H1 (cell line): ENCODE data around the gene PRSS22. TPM values are rescaled to one million over a fixed set of nuclear protein-coding genes. Genes with fewer than 3 reads are reported as not detected.
A peak's percentile ranks its signal among the peaks of the same experiment; 100 is the strongest.

Experiments used
- CTCF ChIA-PET: fragments of 300-600 bp; sonication (Branson Sonifier 250); formaldehyde crosslinking; loops from one replicate; lab custom pipeline; 2021; ENCODE audit not compliant: partially characterized antibody; lab: Charles Lee
- POLR2A ChIA-PET: fragments of 300-600 bp; sonication (Branson Sonifier 250); formaldehyde crosslinking; loops from one replicate; lab custom pipeline; 2021; ENCODE audit warnings: inconsistent platforms; ENCODE audit not compliant: partially characterized antibody; lab: Charles Lee
- DNase-seq, 2 experiments: peaks; one replicate each; pipeline versions ENCODE4 v3.0.0 to v3.0.0-alpha.2; 2010 to 2022; ENCODE audit warnings: low spot score in 2 of 2, low read depth in 1 of 2, mixed read lengths in 1 of 2
- FAIRE-seq: peaks from 2 replicates; lab custom pipeline; 2011; peaks lifted over from hg19 to GRCh38; lab: Jason Lieb, UNC
- H2AFZ ChIP-seq: 2 replicates; pipeline ENCODE4 v1.8.1; 2012; ENCODE audit warnings: low read length, inconsistent platforms
- H2AK5ac ChIP-seq: 2 replicates; pipeline ENCODE4 v1.6.1; 2013; ENCODE audit warnings: low read depth, low read length
- H2BK120ac ChIP-seq: replicated peaks from 2 replicates; pipeline ENCODE3; 2013; ENCODE audit warnings: low read depth, low read length, inconsistent platforms
- H2BK12ac ChIP-seq: 2 replicates; pipeline ENCODE4 v1.6.1; 2013; ENCODE audit warnings: low read depth, low read length
- H2BK15ac ChIP-seq: 2 replicates; pipeline ENCODE4 v1.6.1; 2013; ENCODE audit warnings: low read length
- H2BK20ac ChIP-seq: 2 replicates; pipeline ENCODE4 v1.6.1; 2013; ENCODE audit warnings: low read length
- H2BK5ac ChIP-seq: 2 replicates; pipeline ENCODE4 v1.6.1; 2013; ENCODE audit warnings: low read depth, low read length
- H3K14ac ChIP-seq: 2 replicates; pipeline ENCODE4 v1.6.1; 2013; ENCODE audit warnings: inconsistent platforms; ENCODE audit not compliant: insufficient read length
- H3K18ac ChIP-seq: 2 replicates; pipeline ENCODE4 v1.6.1; 2013; ENCODE audit warnings: low read length; ENCODE audit errors: extremely low read depth
- H3K23ac ChIP-seq: 2 replicates; pipeline ENCODE4 v1.6.1; 2013; ENCODE audit warnings: inconsistent platforms; ENCODE audit not compliant: insufficient read length
- H3K23me2 ChIP-seq: 2 replicates; pipeline ENCODE4 v1.6.1; 2013; ENCODE audit warnings: low read depth, low read length
- H3K27ac ChIP-seq: 2 replicates; pipeline ENCODE4 v1.6.1; 2011; ENCODE audit warnings: low read depth, low read length, inconsistent platforms
- H3K27me3 ChIP-seq, 4 experiments: replicated peaks in 1 of 4; 1 replicate in 1 of 4; 2 replicates in 3 of 4; pipeline versions ENCODE4 v1.6.1 to v1.8.1; 2011 to 2013; ENCODE audit warnings: low read length in 3 of 4, mild to moderate bottlenecking in 3 of 4, inconsistent platforms in 2 of 4, mixed read lengths in 2 of 4, moderate library complexity in 1 of 4; ENCODE audit not compliant: control insufficient read depth in 3 of 4, insufficient read depth in 3 of 4; ENCODE audit errors: extremely low read depth in 1 of 4
- H3K36me3 ChIP-seq, 4 experiments: 2 replicates each; pipeline versions ENCODE4 v1.6.1 to v1.8.1; 2011 to 2013; ENCODE audit warnings: mild to moderate bottlenecking in 4 of 4, low read length in 3 of 4, moderate library complexity in 2 of 4, control low read depth in 1 of 4, inconsistent platforms in 1 of 4; ENCODE audit not compliant: insufficient read depth in 4 of 4, control insufficient read depth in 2 of 4
- H3K4ac ChIP-seq: replicated peaks from 2 replicates; pipeline ENCODE3; 2013; ENCODE audit warnings: low read length, low read depth, mixed read lengths, inconsistent platforms; ENCODE audit not compliant: insufficient read length
- H3K4me1 ChIP-seq, 4 experiments: replicated peaks in 1 of 4; 1 replicate in 1 of 4; 2 replicates in 3 of 4; pipeline versions ENCODE4 v1.6.1 to v1.8.1; 2011 to 2013; ENCODE audit warnings: low read length in 3 of 4, inconsistent platforms in 2 of 4, mixed read lengths in 1 of 4; ENCODE audit not compliant: insufficient read depth in 4 of 4, control insufficient read depth in 3 of 4
- H3K4me2 ChIP-seq, 2 experiments: 2 replicates each; pipeline versions ENCODE4 v1.6.1 to v1.8.1; 2011 to 2013; ENCODE audit warnings: low read depth in 2 of 2, low read length in 2 of 2, control low read depth in 1 of 2, inconsistent platforms in 1 of 2, mild to moderate bottlenecking in 1 of 2; ENCODE audit not compliant: insufficient read depth in 1 of 2
- H3K4me3 ChIP-seq, 4 experiments: fragments of 200-600, 300-600 bp in 1 of 4; sonication (generic), shearing (Covaris generic), sonication (Bioruptor Twin) in 1 of 4; 2 replicates each; pipeline versions ENCODE4 v1.5.1 to v1.8.1; 2011 to 2016; ENCODE audit warnings: low read length in 4 of 4, low read depth in 3 of 4, control low read depth in 2 of 4, inconsistent platforms in 2 of 4, mild to moderate bottlenecking in 2 of 4, mixed read lengths in 1 of 4, moderate library complexity in 1 of 4; ENCODE audit not compliant: insufficient read depth in 2 of 4; ENCODE audit errors: extremely low read depth in 1 of 4
- H3K56ac ChIP-seq: replicated peaks from 2 replicates; pipeline ENCODE3; 2013; ENCODE audit warnings: low read depth, mild to moderate bottlenecking, mixed read lengths, low read length, inconsistent platforms; ENCODE audit not compliant: insufficient read length
- H3K79me1 ChIP-seq: 2 replicates; pipeline ENCODE4 v1.6.1; 2013; ENCODE audit warnings: low read depth, low read length, control low read depth
- H3K79me2 ChIP-seq, 2 experiments: 2 replicates each; pipeline versions ENCODE4 v1.6.1 to v1.8.1; 2012 to 2013; ENCODE audit warnings: low read length in 2 of 2, mild to moderate bottlenecking in 2 of 2, inconsistent platforms in 1 of 2; ENCODE audit not compliant: insufficient read depth in 2 of 2, control insufficient read depth in 1 of 2
- H3K9ac ChIP-seq, 4 experiments: replicated peaks in 1 of 4; 1 replicate in 1 of 4; 2 replicates in 3 of 4; pipeline versions ENCODE4 v1.6.1 to v1.8.1; 2011 to 2013; ENCODE audit warnings: low read depth in 3 of 4, low read length in 3 of 4, control low read depth in 2 of 4, mild to moderate bottlenecking in 2 of 4, moderate library complexity in 2 of 4, inconsistent platforms in 1 of 4; ENCODE audit errors: extremely low read depth in 1 of 4
- H3K9me3 ChIP-seq, 2 experiments: 2 replicates each; pipeline versions ENCODE4 v1.6.1 to v1.8.1; 2012 to 2013; ENCODE audit warnings: mild to moderate bottlenecking in 2 of 2, moderate library complexity in 2 of 2, control low read depth in 1 of 2, inconsistent platforms in 1 of 2, low read depth in 1 of 2, low read length in 1 of 2, mixed read lengths in 1 of 2; ENCODE audit not compliant: insufficient read depth in 2 of 2
- H4K20me1 ChIP-seq, 2 experiments: replicated peaks in 1 of 2; 2 replicates each; pipeline versions ENCODE3 to v1.8.1; 2011 to 2013; ENCODE audit warnings: inconsistent platforms in 2 of 2, low read length in 2 of 2, mild to moderate bottlenecking in 1 of 2; ENCODE audit not compliant: insufficient read depth in 2 of 2, control insufficient read depth in 1 of 2
- H4K5ac ChIP-seq: 2 replicates; pipeline ENCODE4 v1.6.1; 2013; ENCODE audit warnings: low read length, low read depth, mixed read lengths, inconsistent platforms; ENCODE audit not compliant: insufficient read length
- H4K8ac ChIP-seq: 2 replicates; pipeline ENCODE4 v1.8.0; 2013; ENCODE audit warnings: mild to moderate bottlenecking, moderate library complexity, low read length, inconsistent platforms; ENCODE audit not compliant: insufficient read depth; ENCODE audit errors: extremely low read depth
- H4K91ac ChIP-seq: replicated peaks from 2 replicates; pipeline ENCODE3; 2013; ENCODE audit warnings: low read length, mixed read lengths, inconsistent platforms; ENCODE audit not compliant: insufficient read length
- BACH1 ChIP-seq: IDR thresholded peaks from 2 replicates; pipeline ENCODE4 v1.6.1; 2012; ENCODE audit warnings: low read length, improper control_type of control experiment
- CREB1 ChIP-seq: IDR thresholded peaks from 2 replicates; pipeline ENCODE4 v1.6.1; 2012; ENCODE audit warnings: inconsistent platforms
- EP300 ChIP-seq, 2 experiments: IDR thresholded peaks; 1 replicate in 1 of 2; 2 replicates in 1 of 2; pipeline ENCODE4 v1.6.1; 2011 to 2012; ENCODE audit warnings: low read depth in 2 of 2, low read length in 2 of 2, mild to moderate bottlenecking in 2 of 2, borderline replicate concordance in 1 of 2, inconsistent platforms in 1 of 2, moderate library complexity in 1 of 2
- FOSL1 ChIP-seq: IDR thresholded peaks from 2 replicates; pipeline ENCODE4 v1.6.1; 2011; ENCODE audit warnings: mild to moderate bottlenecking, low read depth, low read length, moderate library complexity; ENCODE audit not compliant: insufficient read depth
- JUN ChIP-seq: IDR thresholded peaks from 2 replicates; pipeline ENCODE4 v1.6.1; 2011; ENCODE audit warnings: low read depth, mild to moderate bottlenecking, improper control_type of control experiment, low read length
- NRF1 ChIP-seq: IDR thresholded peaks from 2 replicates; pipeline ENCODE4 v1.6.1; 2011; ENCODE audit warnings: mild to moderate bottlenecking, low read depth, low read length, improper control_type of control experiment
- PHF8 ChIP-seq: fragments of 200-600 bp; sonication (generic); conservative IDR thresholded peaks from 2 replicates; pipeline ENCODE4 v1.7.1; 2012; ENCODE audit warnings: low read depth, mild to moderate bottlenecking, inconsistent platforms, low read length, moderate library complexity
- RAD21 ChIP-seq, 2 experiments: IDR thresholded peaks in 1 of 2; conservative IDR thresholded peaks in 1 of 2; 2 replicates each; pipeline ENCODE4 v1.6.1; 2011; ENCODE audit warnings: low read depth in 2 of 2, low read length in 2 of 2, improper control_type of control experiment in 1 of 2, inconsistent platforms in 1 of 2, mild to moderate bottlenecking in 1 of 2, moderate library complexity in 1 of 2
- RBBP5 ChIP-seq: IDR thresholded peaks from 2 replicates; pipeline ENCODE4 v1.7.1; 2012; ENCODE audit warnings: low read depth, mild to moderate bottlenecking, inconsistent platforms, low read length, moderate library complexity, borderline replicate concordance
- RXRA ChIP-seq: IDR thresholded peaks from 2 replicates; pipeline ENCODE4 v1.6.1; 2011; ENCODE audit warnings: low read depth, mild to moderate bottlenecking, low read length, moderate library complexity; ENCODE audit not compliant: insufficient read depth
- SP1 ChIP-seq: IDR thresholded peaks from 2 replicates; pipeline ENCODE4 v1.6.1; 2011; ENCODE audit warnings: low read depth, low read length
- SP2 ChIP-seq: IDR thresholded peaks from 2 replicates; pipeline ENCODE4 v1.6.1; 2012; ENCODE audit warnings: mild to moderate bottlenecking, low read length, inconsistent platforms
- TAF1 ChIP-seq: IDR thresholded peaks from 2 replicates; pipeline ENCODE4 v1.6.1; 2011; ENCODE audit warnings: mild to moderate bottlenecking, low read depth, low read length
- TAF7 ChIP-seq: optimal IDR thresholded peaks from 2 replicates; pipeline ENCODE3; 2011; ENCODE audit warnings: low read depth, mild to moderate bottlenecking, inconsistent platforms, low read length, moderate library complexity, borderline replicate concordance
- TEAD4 ChIP-seq: IDR thresholded peaks from 2 replicates; pipeline ENCODE4 v1.6.1; 2012; ENCODE audit warnings: low read depth, low read length, inconsistent platforms, mixed read lengths
- WGBS, 2 experiments: shearing (Covaris generic) in 1 of 2; methylation state at CpG; one replicate each; pipeline versions ENCODE4 v1.1.6 to v1.1.7; 2013 to 2015; ENCODE audit warnings: low lambda C conversion rate in 2 of 2, mixed read lengths in 2 of 2, inconsistent platforms in 1 of 2, low coverage in 1 of 2, missing lambda C conversion rate in 1 of 2; ENCODE audit not compliant: insufficient replicate concordance in 2 of 2, insufficient coverage in 1 of 2, insufficient read length in 1 of 2; ENCODE audit errors: extremely low coverage in 1 of 2, missing lambda C conversion rate in 1 of 2; 5-methylcytosine and 5-hydroxymethylcytosine counted together
- polyA plus RNA-seq, 7 experiments: library from polyadenylated mRNA; depleted of rRNA in 3 of 7; stranded (reverse) in 5 of 7; unstranded in 2 of 7; fragments of >200 nt in 5 of 7; fragments of 200-250 nt in 2 of 7; gene quantifications; 1 replicate in 5 of 7; 2 replicates in 1 of 7; 4 replicates in 1 of 7; pipeline versions ENCODE4 v1.2.1 to v1.2.3, GENCODE V29; 2011 to 2013; ENCODE audit warnings: missing spikeins in 2 of 7, mixed read lengths in 2 of 7
- total RNA-seq: library from RNA; stranded (reverse); fragmentation: NEBNext Ultra II Directional; extraction: Animal tissue kit (Norgen Biotek cat#: 25700); gene quantifications from 2 replicates; pipeline ENCODE4 v1.2.1, GENCODE V29; 2021

Gene PRSS22
- total and polyA plus RNA-seq, 2 of the 8 experiments (the other 6 are each of a cell fraction or from before 2014, with no cell fraction given) = 4.0 to 4.4 TPM

DNA sequence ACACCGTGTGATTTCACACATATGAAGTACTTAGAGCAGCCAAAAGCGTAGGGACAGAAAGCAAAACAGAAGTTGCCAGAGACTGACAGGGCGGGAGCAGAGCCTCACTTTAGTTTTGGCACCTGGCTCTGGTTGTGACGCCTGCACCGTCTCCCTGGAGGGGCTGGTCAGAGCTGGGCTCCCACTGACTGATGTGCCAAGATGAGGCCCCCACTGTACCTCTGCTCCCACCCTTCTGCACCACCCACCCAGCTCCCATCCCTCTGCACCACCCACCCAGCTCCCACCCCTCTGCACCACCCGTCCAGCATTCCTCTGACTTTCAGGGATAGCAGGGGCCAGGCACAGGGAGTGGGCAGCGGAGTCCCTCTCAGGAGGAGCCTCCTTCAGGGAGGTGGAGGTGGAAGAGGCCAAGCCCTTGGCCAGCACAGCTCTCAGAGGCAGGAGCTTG lies 44.2 kb downstream of the PRSS22 start:
- DNase-seq (no peak), FAIRE-seq (no peak)
- ChIA-PET POLR2A (no interaction called here), CTCF (interaction anchor here (0.5 to 1.2 kb wide), 3 partner anchors 10 to 14 kb away, joined by 3 to 4 read pairs (median 3); no protein-coding TSS in a partner anchor)
- Histone ChIP-seq H3K9ac (no peak overlapping the region), H3K4me1 (peaks cover 0 to 11% (median 1%) of the 10 kb centered on the region in 4 experiments; a peak in 2 of 7 replicates), H2BK12ac (no peak overlapping the region), H3K79me1 (no peaks in the 10 kb centered on the region), H2BK120ac (no peak overlapping the region), H3K4ac (no peak overlapping the region), H3K27me3 (0 out of 7 replicates have a peak, but pooled peaks cover 0 to 2% (median 0%) of the 10 kb centered on the region in 4 experiments), H4K91ac (no peak overlapping the region), H2BK20ac (0 out of 2 replicates have a peak overlapping the region, but pooled peaks have one; percentile 18), H3K9me3 (no peaks in the 10 kb centered on the region), H3K4me2 (no peak overlapping the region), H2BK5ac (no peak overlapping the region), H3K4me3 (no peak overlapping the region), H2AFZ (no peak overlapping the region), H3K27ac (no peak overlapping the region), H3K23me2 (no peaks in the 10 kb centered on the region), H4K8ac (no peak overlapping the region), H3K18ac (no peak overlapping the region), H4K20me1 (no peaks in the 10 kb centered on the region), H3K14ac (no peak overlapping the region), H3K79me2 (no peaks in the 10 kb centered on the region), H2BK15ac (no peak overlapping the region), H3K56ac (no peak overlapping the region), H3K36me3 (no peaks in the 10 kb centered on the region), H2AK5ac (no peak overlapping the region), H3K23ac (no peak overlapping the region), H4K5ac (no peak overlapping the region)
- WGBS, 2 experiments = 87% methylated on average over 7 of the region's 7 CpGs; no CpG with 5 or more reads in 1 of the 2 experiments
- no peak for TF ChIP-seq NRF1
- TF ChIP-seq CREB1 = no peak
- no peak for TF ChIP-seq FOSL1
- no peak for TF ChIP-seq RAD21 (IDR thresholded peaks at IDR 0.05 in 1 of 2, conservative IDR thresholded peaks at IDR 0.05 in 1 of 2; ENCODE audit: low read depth in 2 of 2, low read length in 2 of 2)
- TF ChIP-seq TAF1 = no peak
- TF ChIP-seq PHF8 = no peak
- TF ChIP-seq TAF7 = no peak
- TF ChIP-seq EP300 (IDR thresholded peaks at IDR 0.05; ENCODE audit: borderline replicate concordance in 1 of 2, low read depth in 2 of 2, low read length in 2 of 2) = no peak
- TF ChIP-seq JUN = no peak
- no peak for TF ChIP-seq BACH1
- no peak for TF ChIP-seq RXRA
- no peak for TF ChIP-seq SP2
- TF ChIP-seq TEAD4 = no peak
- no peak for TF ChIP-seq SP1
- TF ChIP-seq RBBP5 = no peak
